GM10266 (cell line): ENCODE data around the gene NOS1AP.

Experiments
- DNase-seq: peaks from one replicate; pipeline ENCODE4 v3.0.0; 2012; ENCODE audit errors: extremely low spot score
- CTCF ChIP-seq: IDR thresholded peaks from 2 replicates; pipeline ENCODE4 v1.5.1; 2012; ENCODE audit warnings: mild to moderate bottlenecking, low read depth; ENCODE audit not compliant: control insufficient read depth, insufficient read depth; ENCODE audit errors: missing control alignments

Gene NOS1AP

GRCh38 chr1:162369571-162369970 lies 300.1 kb downstream of the NOS1AP start:
- TF ChIP-seq CTCF, result no peak
- no peak for DNase-seq

GRCh38 chr1:162370161-162370560 lies 300.7 kb downstream of the NOS1AP start:
- DNase-seq, result no peak
- no peak for TF ChIP-seq CTCF

GRCh38 chr1:162370721-162371120 lies 301.2 kb downstream of the NOS1AP start:
- DNase-seq, result no peak
- TF ChIP-seq CTCF, result no peak

GRCh38 chr1:162371611-162372010 lies 302.1 kb downstream of the NOS1AP start:
- no peak for DNase-seq
- no peak for TF ChIP-seq CTCF

- no peak for DNase-seq
- TF ChIP-seq CTCF, result no peak
Measured at GRCh38 chr1:162372159-162373071, 302.9 kb downstream of the NOS1AP start.

- DNase-seq, result no peak
- no peak for TF ChIP-seq CTCF
Measured at GRCh38 chr1:162373072-162373427, 303.6 kb downstream of the NOS1AP start.

- TF ChIP-seq CTCF, result no peak
- DNase-seq, result no peak
Measured at GRCh38 chr1:162373541-162374260, 304.2 kb downstream of the NOS1AP start.
